Measurements from ENCODE around the gene TMEM94. TPM values are rescaled to one million over a fixed set of nuclear protein-coding genes. Genes with fewer than 3 reads are reported as not detected.

The TMEM94 gene
- total RNA-seq, 1 donor from 2014 or later: 111 TPM

DNA sequence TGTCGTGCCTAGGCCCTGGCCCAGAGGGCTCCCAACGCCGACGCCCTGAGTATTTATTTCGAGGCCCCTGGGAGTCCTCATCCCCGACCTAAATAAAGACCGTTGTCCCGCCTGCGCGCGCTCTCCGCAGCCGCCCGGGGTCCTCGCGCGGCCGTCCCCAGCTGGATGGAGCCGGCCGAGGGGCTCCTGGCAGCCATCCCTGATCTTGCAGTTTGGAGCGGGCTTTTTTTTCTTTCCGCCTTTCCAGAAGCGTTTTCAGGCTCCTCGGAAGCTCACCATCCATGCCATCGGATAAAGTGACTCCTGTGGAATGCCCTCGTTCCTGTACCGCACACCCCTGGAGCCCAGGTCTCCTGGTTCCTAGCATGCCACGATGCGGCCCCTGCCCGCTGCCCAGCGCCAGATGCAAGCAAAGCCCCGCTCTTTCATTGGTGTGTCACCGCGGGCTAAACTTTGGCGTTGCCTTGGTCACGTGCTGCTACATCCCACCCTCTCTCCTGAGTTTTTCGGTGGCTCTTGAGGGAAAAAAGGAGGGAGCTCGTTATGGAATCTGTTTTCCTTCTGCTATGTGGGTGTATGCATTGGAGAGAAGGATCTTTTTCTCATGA is 716 bp downstream of the TMEM94 start:
- H3K4me1 Mint-ChIP-seq (ENCODE audit: unreplicated experiment): peaks cover 26% of the 10 kb centered on the region
- no peaks in the 10 kb centered on the region for H3K9me3 Mint-ChIP-seq (ENCODE audit: unreplicated experiment)
- peak; percentile 41 for DNase-seq (ENCODE audit: low spot score)
- no peaks in the 10 kb centered on the region for H3K36me3 Mint-ChIP-seq (ENCODE audit: low read depth, unreplicated experiment)
- H3K4me3 Mint-ChIP-seq (ENCODE audit: unreplicated experiment): peak overlapping the region; percentile 93
- TF ChIP-seq, protein P1, sequence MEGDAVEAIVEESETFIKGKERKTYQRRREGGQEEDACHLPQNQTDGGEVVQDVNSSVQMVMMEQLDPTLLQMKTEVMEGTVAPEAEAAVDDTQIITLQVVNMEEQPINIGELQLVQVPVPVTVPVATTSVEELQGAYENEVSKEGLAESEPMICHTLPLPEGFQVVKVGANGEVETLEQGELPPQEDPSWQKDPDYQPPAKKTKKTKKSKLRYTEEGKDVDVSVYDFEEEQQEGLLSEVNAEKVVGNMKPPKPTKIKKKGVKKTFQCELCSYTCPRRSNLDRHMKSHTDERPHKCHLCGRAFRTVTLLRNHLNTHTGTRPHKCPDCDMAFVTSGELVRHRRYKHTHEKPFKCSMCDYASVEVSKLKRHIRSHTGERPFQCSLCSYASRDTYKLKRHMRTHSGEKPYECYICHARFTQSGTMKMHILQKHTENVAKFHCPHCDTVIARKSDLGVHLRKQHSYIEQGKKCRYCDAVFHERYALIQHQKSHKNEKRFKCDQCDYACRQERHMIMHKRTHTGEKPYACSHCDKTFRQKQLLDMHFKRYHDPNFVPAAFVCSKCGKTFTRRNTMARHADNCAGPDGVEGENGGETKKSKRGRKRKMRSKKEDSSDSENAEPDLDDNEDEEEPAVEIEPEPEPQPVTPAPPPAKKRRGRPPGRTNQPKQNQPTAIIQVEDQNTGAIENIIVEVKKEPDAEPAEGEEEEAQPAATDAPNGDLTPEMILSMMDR (IDR thresholded peaks at IDR 0.05; ENCODE audit: unreplicated experiment): no peak
- H3K27ac Mint-ChIP-seq (ENCODE audit: unreplicated experiment): peak overlapping the region; percentile 93
- H3K27me3 Mint-ChIP-seq (ENCODE audit: unreplicated experiment): no peaks in the 10 kb centered on the region

DNA sequence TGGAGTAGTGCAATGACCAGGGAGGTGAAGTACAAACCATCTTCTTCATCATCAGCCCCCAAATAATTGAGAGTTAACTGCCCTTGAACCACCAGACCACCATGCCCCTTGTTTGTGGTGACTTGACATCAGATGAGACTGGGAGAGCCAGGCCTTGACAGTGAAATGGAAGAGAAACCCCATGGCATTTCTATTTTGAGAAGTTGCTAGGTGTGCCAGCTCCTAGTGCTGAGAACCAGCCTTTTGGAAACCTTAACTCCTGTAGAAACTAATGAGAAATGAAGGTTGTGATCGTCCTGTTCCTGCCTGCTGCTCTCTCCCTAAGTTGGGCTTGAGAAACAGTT is 2.8 kb downstream of the TMEM94 start:
- TF ChIP-seq, protein P1 (IDR thresholded peaks at IDR 0.05; ENCODE audit: unreplicated experiment): no peak
- H3K36me3 Mint-ChIP-seq (ENCODE audit: low read depth, unreplicated experiment): no peaks in the 10 kb centered on the region
- H3K9me3 Mint-ChIP-seq (ENCODE audit: unreplicated experiment): no peaks in the 10 kb centered on the region
- peaks cover 19% of the 10 kb centered on the region for H3K4me1 Mint-ChIP-seq (ENCODE audit: unreplicated experiment)
- DNase-seq (ENCODE audit: low spot score): no peak
- no peak overlapping the region for H3K4me3 Mint-ChIP-seq (ENCODE audit: unreplicated experiment)
- H3K27ac Mint-ChIP-seq (ENCODE audit: unreplicated experiment): no peak overlapping the region
- no peaks in the 10 kb centered on the region for H3K27me3 Mint-ChIP-seq (ENCODE audit: unreplicated experiment)

DNA sequence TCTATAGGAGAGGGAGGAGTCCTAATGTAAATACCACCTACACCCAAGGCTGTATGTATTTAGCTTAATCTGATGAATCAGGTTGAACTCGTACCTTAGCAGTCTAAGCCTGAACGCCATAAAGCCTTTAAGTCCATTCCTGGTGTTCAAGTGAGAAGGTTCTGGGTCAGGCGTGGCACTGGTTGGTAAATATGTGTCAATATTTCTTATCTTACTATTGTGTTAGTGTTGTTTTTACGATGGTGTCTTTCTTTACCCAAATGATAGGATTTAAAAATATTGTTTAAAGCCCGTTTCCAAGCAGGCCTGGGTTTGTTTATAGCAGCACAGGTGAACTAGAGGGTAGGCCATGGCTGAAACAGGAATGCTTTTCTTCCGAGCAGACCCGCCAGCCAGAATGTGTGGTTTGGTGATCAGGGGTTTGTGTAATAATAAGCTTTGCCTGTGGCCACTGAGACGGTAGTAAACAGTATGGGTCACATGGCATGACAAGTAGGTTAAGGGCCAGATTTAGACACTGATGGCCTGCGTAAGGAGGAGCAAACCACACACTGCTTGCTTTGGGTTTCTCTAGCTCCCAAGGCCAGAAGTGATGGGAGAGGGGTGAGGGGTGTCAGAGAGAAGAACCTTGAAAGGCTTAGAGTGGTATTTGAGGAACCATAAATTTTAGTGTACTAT is 3.3 kb downstream of the TMEM94 start:
- TF ChIP-seq, protein P1 (IDR thresholded peaks at IDR 0.05; ENCODE audit: unreplicated experiment): no peak
- Mint-ChIP-seq H3K4me1 (ENCODE audit: unreplicated experiment) (peaks cover 16% of the 10 kb centered on the region), H3K27me3 (ENCODE audit: unreplicated experiment) (no peaks in the 10 kb centered on the region), H3K36me3 (ENCODE audit: low read depth, unreplicated experiment) (no peaks in the 10 kb centered on the region), H3K27ac (ENCODE audit: unreplicated experiment) (no peak overlapping the region), H3K4me3 (ENCODE audit: unreplicated experiment) (no peak overlapping the region), H3K9me3 (ENCODE audit: unreplicated experiment) (no peaks in the 10 kb centered on the region)
- DNase-seq (ENCODE audit: low spot score): no peak

DNA sequence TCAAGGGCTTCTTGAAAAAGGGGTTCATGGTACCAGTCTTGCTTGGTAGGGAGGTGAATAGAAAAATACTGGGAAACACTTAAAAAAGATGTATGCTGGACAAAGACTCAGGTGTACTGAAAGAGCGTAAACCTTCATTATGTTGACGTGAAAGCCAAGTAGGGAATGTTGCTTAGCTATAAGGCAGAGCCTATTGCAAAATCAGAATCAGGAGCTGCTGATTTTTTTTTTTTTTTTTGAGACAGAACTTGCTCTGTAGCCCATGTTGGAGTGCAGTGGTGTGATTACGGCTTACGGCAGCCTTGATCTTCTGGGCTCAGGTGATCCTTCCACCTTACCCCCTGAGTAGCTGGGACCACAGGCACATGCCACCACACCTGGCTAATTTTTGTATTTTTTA is 3.9 kb downstream of the TMEM94 start:
- Mint-ChIP-seq H3K27me3 (ENCODE audit: unreplicated experiment) (no peaks in the 10 kb centered on the region), H3K27ac (ENCODE audit: unreplicated experiment) (no peak overlapping the region), H3K4me1 (ENCODE audit: unreplicated experiment) (peaks cover 16% of the 10 kb centered on the region), H3K9me3 (ENCODE audit: unreplicated experiment) (no peaks in the 10 kb centered on the region), H3K36me3 (ENCODE audit: low read depth, unreplicated experiment) (no peaks in the 10 kb centered on the region), H3K4me3 (ENCODE audit: unreplicated experiment) (no peak overlapping the region)
- no peak for DNase-seq (ENCODE audit: low spot score)
- TF ChIP-seq, protein P1 (IDR thresholded peaks at IDR 0.05; ENCODE audit: unreplicated experiment): no peak

DNA sequence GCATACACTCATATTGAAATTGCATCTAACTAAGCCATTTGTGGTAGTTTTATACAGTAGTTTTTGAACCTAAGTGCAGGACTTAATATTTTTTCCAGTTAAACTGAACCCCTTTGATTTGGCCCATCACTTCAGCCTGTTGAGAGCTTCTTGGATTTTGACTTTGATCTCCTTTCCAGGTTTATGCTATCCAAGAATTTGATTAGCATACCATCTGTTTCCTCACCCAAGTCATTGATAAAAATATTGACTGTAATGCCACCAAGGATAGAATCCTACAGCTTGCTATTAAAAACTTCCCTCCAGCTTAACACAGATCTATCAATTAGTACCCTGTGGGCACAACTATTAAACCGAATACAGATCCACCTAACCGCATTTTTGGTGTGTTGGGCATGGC is 7.2 kb downstream of the TMEM94 start:
- TF ChIP-seq, protein P1 (IDR thresholded peaks at IDR 0.05; ENCODE audit: unreplicated experiment): no peak
- Mint-ChIP-seq H3K9me3 (ENCODE audit: unreplicated experiment) (no peaks in the 10 kb centered on the region), H3K27ac (ENCODE audit: unreplicated experiment) (no peak overlapping the region), H3K36me3 (ENCODE audit: low read depth, unreplicated experiment) (no peaks in the 10 kb centered on the region), H3K27me3 (ENCODE audit: unreplicated experiment) (no peaks in the 10 kb centered on the region), H3K4me1 (ENCODE audit: unreplicated experiment) (no peaks in the 10 kb centered on the region), H3K4me3 (ENCODE audit: unreplicated experiment) (no peak overlapping the region)
- no peak for DNase-seq (ENCODE audit: low spot score)

All from endothelial cell (in vitro differentiated cells).